ENCODE measurements around the gene PJA2.

- peak; percentile 79 for TF ChIP-seq POLR2AphosphoS5 (IDR thresholded peaks at IDR 0.05; ENCODE audit: borderline replicate concordance, low read depth, low read length)
- TF ChIP-seq EZH2 (IDR thresholded peaks at IDR 0.05), result no peak
- TF ChIP-seq FOXP2 (optimal IDR thresholded peaks at IDR 0.05; ENCODE audit: control extremely low read depth, extremely low read length, insufficient read depth), result no peak
Observed at GRCh38 chr5:109410389-109411148, 795 bp upstream of the PJA2 start.

Data from SK-N-MC (cell line).